HG03066 (cell line): ENCODE data around the gene DLX2.
"Not testable (repeated sequence)": the region's sequence is repeated elsewhere in the genome, so short reads cannot be mapped to it uniquely, and the experiment has no call there.

Experiments used
- ATAC-seq: cut with Tn5 transposase; IDR thresholded peaks from one replicate; pipeline ENCODE4 v1.9.1; 2021; ENCODE audit warnings: low read depth; ENCODE audit not compliant: unreplicated experiment

The DLX2 gene

DNA sequence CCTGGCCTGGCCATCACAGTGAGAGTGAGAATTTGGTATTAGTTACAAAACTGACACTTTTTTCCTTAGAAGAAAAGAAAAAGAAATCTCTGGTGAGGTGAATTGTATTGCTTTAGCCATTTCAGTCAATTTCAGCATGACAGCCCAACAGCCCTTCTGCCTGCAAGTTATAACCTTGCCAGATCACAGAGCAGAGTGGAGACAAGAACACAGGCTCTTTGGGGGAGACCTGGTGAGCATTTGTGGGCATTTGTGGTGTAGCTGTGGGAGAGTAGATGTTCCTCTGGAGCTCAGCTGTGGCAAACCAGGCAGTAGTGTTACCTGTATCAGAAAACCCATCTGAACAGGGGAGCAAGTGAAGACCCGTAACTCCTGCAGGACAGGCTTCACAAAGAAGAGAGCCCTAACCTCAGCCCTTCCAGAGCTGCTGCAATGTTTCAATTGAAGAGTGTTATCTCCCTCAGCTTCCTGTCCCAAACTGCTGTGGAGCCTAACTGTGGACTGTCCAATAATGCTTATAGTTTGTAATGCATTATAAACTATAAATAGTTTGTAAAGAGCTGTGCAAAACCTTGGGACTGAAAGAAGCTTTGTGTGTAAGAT lies 40.2 kb downstream of the DLX2 start:
- ATAC-seq: no peak

DNA sequence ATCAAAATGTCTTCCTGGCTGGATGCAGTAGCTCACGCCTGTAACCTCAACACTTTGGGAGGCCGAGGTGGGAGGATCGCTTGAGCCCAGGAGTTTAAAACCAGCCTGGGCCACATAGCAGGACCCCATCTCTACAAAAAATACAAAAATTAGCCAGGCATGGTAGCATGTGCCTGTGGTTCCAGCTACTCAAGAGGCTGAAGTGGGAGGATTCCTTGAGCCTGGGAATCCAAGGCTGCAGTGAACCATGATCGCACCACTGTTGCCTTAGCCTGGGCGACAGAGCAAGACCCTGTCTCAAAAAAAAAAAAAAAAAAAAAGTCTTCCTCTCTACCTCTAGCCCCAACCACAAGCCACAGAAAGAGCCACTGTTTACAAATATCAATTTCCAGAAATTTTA lies 42.6 kb downstream of the DLX2 start:
- not testable (repeated sequence) for ATAC-seq

DNA sequence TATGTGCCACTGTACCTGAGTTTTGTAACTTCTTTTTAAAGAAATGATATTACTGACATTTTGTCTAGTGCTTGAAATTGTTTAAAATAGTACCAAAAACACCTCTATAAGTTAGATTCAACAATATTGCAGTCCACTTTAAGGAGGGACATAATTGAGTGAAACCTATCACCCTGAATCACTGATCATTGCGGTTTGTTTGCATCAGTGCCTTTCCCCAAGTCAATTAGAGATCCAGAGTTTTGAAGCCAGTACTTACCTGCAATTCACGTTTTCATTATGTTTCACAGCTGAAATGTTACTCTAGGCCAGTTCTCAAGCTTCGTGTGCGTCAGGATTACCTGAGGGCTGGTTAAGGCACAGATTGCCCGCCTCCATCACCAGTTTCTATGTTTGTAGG lies 44.0 kb downstream of the DLX2 start:
- no peak for ATAC-seq

GRCh38 chr2:172056293-172056692 lies 46.4 kb downstream of the DLX2 start:
- ATAC-seq: no peak

GRCh38 chr2:172053486-172053885 lies 49.2 kb downstream of the DLX2 start:
- ATAC-seq: no peak

GRCh38 chr2:172052000-172052983 lies 50.4 kb downstream of the DLX2 start:
- no peak for ATAC-seq

DNA sequence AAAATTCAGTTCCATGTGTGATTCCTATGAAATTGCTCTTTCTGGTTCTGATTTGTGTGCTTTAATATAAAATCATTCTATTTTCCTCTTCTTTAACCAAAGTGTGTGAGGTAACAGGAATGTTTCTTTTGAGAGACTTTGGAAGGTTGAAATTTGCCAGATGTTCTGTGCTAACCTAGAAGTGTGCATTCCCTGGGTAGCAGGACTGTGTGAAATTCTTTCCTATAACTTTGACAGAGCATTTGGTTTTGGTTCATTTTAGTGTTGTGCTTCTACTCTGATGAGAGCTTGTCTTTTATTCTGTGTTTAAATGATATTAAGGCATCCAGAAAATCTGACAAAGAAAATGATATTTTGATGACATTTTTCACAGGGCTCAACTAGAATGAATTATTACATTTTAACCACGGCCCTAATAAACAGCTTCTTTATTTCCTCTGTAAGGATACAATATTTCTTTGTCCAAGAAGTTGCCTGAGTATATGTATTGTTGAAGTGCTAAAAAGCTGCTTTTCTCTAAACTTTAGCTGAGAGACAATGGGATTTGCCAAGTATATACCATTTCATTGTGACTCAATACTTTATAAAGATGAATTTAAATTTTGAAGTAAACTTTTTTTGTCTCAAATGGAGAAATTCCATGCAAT lies 52.1 kb downstream of the DLX2 start:
- ATAC-seq: no peak

DNA sequence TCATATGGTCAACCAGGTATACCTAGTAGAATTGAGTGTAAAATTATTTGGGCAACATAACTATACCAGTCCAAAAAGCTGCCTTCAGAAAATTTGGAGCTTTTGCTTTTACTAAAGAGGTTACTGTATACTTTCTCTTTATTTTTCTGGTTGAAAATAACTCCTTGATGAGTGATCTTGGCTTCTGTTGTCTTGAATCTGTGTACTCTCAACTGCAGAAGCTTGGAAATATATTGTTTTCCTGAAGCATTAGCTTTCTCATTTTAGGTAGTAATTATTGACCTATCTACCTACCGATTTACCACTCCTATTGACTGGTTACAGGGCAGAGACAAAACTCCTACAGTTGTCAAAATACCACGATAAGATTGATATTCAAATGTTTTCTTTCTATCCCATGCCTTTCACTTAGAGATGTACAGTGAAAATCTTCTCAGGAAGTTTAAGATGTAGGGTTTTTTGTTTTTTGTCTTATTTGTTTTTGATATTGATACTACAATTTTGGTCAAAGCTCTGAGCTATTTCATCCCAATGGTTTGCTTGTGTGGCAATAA lies 53.1 kb downstream of the DLX2 start:
- no peak for ATAC-seq
